Amniotic epithelial cell (primary cell): ENCODE data around the gene PHLDB1.
A peak's percentile ranks its signal among the peaks of the same experiment; 100 is the strongest.
"Not testable (repeated sequence)": the region's sequence is repeated elsewhere in the genome, so short reads cannot be mapped to it uniquely, and the experiment has no call there.

ENCODE experiments used
- DNase-seq: peaks from one replicate; pipeline ENCODE4 v3.0.0-alpha.2; 2010; ENCODE audit warnings: low read depth

The PHLDB1 gene

GRCh38 chr11:118607401-118608359, at the start of gene PHLDB1:
Gene PHLDB1, plus strand, starts transcription at chr11:118607615. Its CDS starts 6,222 bp downstream, at chr11:118613837.
- peak; percentile 47 for DNase-seq

DNA sequence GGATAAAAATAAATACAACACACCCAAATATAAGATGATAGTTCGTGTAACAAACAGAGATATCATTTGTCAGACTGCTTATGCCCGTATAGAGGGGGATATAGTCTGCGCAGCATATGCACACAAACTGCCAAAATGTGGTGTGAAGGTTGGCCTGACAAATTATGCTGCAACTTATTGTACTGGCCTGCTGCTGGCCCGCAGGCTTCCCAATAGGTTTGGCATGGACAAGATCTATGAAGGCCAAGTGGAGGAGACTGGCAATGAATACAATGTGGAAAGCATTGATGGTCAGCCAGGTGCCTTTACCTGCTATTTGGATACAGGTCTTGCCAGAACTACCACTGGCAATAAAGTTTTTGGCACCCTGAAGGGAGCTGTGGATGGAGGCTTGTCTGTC, 46.6 kb upstream of the PHLDB1 start:
- DNase-seq = no peak

- no peak for DNase-seq
These were observed 42.4 kb upstream of the PHLDB1 start for GRCh38 chr11:118565051-118565450.

DNA sequence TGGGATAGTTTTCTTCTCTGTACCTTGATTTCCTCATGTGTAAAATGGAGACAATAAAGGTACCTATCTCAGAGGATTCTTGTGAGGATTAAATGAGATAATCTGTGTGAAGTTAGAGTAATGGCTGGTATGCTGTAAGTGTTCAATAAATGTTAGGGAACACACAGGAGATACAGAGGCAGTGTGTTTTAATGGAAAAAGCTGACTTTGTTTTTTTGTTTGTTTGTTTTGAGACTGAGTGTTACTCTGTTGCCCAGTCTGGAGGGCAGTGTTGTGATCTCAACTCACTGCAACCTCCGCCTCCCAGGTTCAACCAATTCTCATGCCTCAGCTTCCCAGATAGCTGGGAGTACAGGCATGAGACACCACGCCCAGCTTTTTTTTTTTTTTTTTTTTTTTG, 37.7 kb upstream of the PHLDB1 start:
- no peak for DNase-seq

DNA sequence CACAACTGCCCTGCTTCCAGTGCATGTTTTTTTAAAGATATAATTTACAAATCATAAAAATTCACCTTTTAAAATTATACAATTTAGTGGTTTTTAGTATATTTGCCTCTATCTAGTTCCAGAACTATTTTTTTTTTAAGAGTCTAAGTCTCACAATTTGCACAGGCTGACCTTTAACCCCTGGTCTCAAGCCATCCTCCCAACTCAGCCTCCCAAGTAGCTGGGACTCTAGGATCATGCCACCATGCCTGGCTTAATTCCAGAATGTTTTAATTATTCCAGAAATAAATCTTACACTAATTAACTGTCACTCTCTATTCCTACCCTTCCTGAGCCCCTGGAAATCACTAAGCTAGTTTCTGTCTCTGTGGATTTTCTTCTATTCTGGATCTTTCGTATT, 36.6 kb upstream of the PHLDB1 start:
- DNase-seq = no peak

DNA sequence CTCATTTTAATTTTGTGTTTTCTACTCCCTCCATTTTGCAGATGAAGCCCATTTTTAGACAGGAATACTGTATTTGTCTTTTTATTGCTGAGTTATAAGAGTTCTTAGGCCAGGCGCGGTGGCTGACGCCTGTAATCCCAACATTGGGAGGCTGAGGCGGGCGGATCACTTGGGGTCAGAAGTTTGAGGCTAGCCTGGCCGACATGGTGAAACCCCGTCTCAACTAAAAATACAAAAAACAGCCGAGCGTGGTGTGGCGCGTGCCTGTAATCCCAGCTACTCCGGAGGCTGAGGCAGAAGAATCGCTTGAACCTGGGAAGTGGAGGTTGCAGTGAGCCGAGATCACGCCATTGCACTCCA, 35.7 kb upstream of the PHLDB1 start:
- DNase-seq = peak; percentile 25

DNA sequence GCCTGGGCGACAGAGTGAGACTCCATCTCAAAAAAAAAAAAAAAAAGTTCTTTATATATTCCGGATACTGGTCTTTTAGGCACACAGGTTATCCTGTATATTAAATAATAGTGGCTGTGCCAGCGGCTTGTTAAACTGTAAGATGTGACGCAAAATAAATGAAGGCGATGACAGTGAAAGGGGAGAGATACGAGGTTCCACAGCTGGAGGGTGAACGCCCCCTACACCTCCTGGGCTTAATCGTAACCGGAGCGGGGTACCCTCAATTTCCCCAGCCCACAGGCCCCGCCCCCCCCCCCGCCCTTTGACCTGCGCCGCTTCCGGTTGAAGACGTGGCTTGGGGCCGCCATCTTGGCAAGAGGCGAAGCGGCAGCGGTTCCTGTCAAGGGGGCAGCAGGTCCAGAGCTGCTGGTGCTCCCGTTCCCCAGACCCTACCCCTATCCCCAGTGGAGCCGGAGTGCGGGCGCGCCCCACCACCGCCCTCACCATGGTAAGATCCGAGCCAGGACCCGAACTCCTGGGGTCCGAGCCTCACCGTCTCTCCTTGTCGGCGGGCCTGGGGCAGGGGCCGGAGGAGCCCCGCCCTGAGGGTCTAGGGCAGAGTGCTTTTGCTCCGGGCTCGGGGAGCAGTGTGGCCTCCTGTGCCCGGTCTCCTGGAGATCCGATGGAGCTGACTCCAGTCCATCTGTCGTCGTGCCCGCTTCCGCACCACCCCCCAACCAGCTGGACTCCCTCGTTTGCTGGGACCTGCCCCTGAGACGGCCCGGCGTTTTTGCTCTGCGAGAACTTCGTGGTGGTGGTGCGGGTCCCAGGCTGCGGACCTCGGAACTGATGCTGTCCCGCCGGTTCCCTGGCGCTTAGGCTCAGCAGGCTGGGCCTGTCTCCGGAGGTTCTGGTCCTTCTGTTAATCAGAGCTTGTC, 35.1 kb upstream of the PHLDB1 start, which contains the start of gene ARCN1:
Gene ARCN1 (plus strand): TSS at position 349 of the 920 bp plus-strand sequence. CDS start 139 bp downstream, at position 488.
- DNase-seq = peak; percentile 63

DNA sequence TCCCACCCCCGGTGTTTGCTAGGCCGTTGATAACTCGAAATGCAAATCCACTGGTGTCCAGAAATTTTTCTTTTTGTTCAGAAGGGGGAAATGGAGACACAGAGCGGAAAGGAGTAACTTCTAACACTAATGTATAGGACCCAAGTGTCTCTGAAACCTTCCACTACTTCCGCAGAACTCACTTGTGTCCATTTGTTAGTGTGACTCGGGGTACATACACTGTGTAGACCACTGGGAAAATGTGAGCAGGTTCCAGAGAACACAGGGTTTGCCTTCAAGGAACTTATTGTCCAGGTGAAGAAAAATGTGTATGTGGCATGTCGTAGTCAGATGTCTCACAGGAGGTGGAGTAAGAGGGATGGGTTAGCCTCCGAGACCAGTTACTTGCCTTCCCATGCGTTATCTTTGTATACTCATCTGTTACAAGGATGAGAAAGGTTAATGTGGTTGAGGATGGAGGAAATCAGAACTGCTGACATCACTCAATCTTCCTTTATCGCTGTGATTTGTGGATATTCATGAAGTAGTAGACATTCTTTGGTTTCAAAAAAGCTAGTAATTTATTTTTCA, 34.3 kb upstream of the PHLDB1 start:
- peak; percentile 80 for DNase-seq

DNA sequence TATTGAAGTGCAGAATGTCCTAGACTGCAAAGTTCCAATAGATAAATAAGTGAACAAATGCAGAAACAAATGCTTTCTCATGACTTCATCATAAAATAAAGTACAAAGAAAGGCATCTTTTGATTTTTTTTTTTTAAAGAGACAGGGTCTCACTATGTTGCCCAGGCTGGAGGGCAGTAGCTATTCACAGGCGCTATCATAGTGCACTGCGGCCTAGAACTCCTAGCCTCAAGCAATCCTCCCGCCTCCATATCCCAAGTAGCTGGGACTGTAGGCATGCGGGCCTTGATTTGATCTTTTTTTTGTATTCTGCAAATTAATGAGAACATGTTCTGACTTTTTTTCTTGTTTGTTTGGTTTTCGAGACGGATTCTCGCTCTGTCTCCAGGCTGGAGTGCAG, 32.8 kb upstream of the PHLDB1 start:
- DNase-seq = no peak

- DNase-seq = not testable (repeated sequence)
These were observed 29.4 kb upstream of the PHLDB1 start for GRCh38 chr11:118577995-118578394.

DNA sequence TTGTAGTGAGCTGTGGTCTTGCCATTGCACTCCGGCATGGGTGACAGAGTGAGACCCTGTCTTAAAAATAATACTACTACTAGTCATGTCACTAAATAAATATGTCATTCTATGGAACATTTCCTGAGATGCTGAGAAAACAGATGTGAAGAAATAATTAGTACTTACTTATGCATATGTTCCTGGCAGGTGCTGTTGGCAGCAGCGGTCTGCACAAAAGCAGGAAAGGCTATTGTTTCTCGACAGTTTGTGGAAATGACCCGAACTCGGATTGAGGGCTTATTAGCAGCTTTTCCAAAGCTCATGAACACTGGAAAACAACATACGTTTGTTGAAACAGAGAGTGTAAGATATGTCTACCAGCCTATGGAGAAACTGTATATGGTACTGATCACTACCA, 26.4 kb upstream of the PHLDB1 start:
- DNase-seq = no peak

DNA sequence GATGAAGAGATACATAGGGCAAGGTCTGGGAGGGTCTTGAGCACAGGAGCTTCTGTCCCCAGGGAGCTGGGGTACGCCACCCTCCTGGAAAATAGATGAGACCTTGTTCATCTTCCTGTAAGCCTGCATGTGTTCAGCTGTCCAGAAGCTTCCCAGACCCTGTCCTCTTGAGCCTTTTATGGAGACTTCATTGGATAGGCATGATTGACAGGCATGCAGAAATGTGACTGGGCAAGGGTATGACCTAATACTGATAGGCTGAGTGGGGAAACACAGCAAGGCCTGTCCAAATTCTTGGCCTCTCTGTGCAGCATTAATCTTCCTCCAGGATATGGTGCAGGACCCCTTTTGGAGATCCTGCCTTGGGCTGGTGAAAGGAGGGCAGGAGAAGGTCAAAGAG, 19.5 kb upstream of the PHLDB1 start:
- no peak for DNase-seq

GRCh38 chr11:118592616-118593367, 14.6 kb upstream of the PHLDB1 start:
- DNase-seq = no peak

GRCh38 chr11:118594984-118595383, 12.4 kb upstream of the PHLDB1 start:
- peak; percentile 60 for DNase-seq

DNA sequence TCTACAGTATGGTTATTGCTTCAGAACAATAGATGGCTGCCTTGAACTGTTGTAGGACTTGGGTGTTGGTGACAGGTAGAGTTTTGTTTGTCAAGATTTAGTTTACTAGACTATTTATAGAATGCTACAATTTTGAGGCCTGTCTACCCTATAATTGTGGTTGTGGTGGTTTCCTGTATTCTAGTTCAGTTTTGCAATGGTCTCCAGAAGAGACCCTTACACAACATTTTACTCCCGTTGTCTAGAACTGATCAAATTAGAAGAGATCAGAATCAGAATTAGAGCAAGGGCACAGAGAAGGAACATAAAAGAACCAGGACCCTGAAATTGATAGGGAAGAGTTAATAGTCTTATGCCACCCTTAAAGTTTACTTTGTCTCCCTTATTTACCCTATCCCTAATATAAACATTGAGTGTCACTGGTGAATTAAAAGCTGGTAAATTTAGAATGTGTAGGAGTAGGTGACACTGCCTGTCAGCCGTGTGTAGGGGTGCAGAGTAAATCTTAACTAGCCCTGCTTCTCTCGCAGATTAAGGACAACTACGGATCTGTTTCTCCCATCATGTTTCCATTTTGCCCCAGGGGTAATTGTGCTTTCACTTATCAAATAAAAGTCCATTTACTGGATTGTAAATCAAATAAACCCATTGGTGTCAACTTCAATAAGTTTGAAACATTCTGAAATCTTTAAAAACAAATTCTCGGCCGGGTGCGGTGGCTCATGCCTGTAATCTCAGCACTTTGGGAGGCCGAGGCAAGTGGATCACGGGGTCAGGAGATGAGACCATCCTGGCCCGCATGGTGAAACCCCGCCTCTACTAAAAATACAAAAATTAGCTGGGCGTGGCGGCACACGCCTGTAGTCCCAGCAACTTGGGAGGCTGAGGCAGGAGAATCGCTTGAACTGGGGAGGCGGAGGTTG, 10.9 kb upstream of the PHLDB1 start:
- DNase-seq = no peak

DNA sequence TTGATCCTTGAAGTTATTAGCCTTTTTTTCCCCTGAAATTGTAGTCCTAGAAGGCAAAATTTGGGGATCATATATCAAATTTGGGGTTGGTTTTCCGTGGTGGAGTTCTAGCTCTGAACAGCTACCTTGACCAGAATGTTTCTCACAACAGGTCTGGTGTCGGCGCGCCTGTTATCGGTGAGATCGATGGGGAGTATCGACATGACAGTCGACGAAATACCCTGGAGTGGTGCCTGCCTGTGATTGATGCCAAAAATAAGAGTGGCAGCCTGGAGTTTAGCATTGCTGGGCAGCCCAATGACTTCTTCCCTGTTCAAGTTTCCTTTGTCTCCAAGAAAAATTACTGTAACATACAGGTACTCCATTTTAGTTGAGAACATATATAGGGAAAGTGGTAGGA, 9.9 kb upstream of the PHLDB1 start:
- DNase-seq = no peak

- no peak for DNase-seq
These were observed 5.1 kb upstream of the PHLDB1 start for GRCh38 chr11:118602331-118602730.

- not testable (repeated sequence) for DNase-seq
These were observed 3.7 kb upstream of the PHLDB1 start for GRCh38 chr11:118603709-118604108.

DNA sequence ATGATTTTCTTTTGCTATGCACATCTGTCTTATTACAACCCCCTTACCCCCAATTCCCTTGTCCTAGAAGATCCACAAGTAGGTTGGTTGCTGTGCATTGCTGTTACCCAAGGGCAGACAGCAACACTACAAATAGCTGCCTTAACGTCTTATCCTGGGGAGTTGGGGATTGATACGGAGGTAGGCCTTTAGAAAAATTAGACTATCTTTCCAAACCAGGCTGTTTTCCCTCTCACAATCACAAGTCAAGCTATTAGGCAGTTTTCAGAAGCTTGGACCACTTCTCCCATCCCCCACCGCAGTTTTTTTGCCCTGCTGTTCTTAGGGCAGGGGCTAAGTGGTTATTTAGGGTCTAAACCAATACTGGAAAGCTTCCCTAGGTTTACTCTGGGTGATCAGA, 2.8 kb upstream of the PHLDB1 start:
- no peak for DNase-seq

DNA sequence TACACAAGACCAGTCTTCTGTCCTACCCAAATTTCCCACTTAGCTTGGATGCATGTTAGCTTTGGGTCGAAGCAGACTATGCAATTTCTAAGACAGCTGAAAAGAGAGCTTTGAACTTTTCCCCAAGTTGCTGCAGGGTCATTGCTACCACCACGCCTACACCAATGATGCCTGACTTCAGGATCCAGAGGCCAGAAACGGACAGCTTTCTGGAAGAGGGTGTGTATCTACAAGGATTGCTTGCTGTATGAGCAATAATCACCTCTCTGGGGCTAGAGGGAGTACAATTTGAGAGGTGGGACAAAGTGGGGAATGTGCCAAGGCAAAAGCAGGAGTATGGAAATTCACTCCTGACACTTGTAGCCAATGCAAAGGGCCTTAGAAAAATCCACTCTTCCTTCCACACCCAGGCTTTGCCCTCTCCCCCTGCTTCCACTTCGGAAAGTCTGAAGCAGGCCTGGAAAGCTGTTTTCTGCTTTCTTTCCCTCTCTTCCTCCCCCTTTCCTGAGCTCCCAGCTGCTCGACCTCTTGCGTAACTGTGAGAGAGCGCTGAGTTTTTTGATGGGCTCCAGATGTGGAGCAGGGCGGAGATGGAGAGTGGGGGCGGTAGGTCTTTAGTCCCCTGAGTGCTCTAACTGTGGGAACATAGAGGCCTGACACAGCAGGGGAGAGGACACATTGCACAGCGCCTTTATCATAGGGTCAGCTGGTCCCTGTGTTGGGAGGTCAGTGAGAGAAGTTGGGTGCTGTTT, 2.1 kb upstream of the PHLDB1 start:
- DNase-seq = peak; percentile 92
